Mucosa of rectum (tissue), 2 donors: ENCODE measurements around the gene EME2.
"Not testable (repeated sequence)": the region's sequence is repeated elsewhere in the genome, so short reads cannot be mapped to it uniquely, and the experiment has no call there.

ENCODE experiments used
- H3K27ac ChIP-seq, 2 donors: one replicate each; pipeline ENCODE4 v1.7.0; 2013; ENCODE audit warnings: inconsistent platforms in 2 of 2, low read depth in 2 of 2, low read length in 2 of 2
- H3K27me3 ChIP-seq, 2 donors: one replicate each; pipeline ENCODE4 v1.7.0; 2013; ENCODE audit warnings: low read length in 2 of 2; ENCODE audit not compliant: control insufficient read depth in 2 of 2, insufficient read depth in 2 of 2
- H3K36me3 ChIP-seq, 2 donors: one replicate each; pipeline ENCODE4 v1.7.0; 2013; ENCODE audit warnings: low read length in 2 of 2; ENCODE audit not compliant: control insufficient read depth in 2 of 2, insufficient read depth in 2 of 2
- H3K4me1 ChIP-seq, 2 donors: one replicate each; pipeline ENCODE4 v1.7.0; 2013; ENCODE audit warnings: low read length in 2 of 2, mild to moderate bottlenecking in 1 of 2; ENCODE audit not compliant: control insufficient read depth in 2 of 2, insufficient read depth in 2 of 2
- H3K4me3 ChIP-seq, 2 donors: one replicate each; pipeline ENCODE4 v1.7.0; 2013; ENCODE audit warnings: low read length in 2 of 2
- H3K9ac ChIP-seq, 2 donors: one replicate each; pipeline ENCODE4 v1.7.0; 2013; ENCODE audit warnings: low read length in 2 of 2, low read depth in 1 of 2, mild to moderate bottlenecking in 1 of 2
- H3K9me3 ChIP-seq, 2 donors: one replicate each; pipeline ENCODE4 v1.7.0; 2013; ENCODE audit warnings: low read length in 2 of 2; ENCODE audit not compliant: control insufficient read depth in 2 of 2
- donor health status: healthy.
- donor health status: Normal muscosa, but diverticular disease.

EME2 gene

DNA sequence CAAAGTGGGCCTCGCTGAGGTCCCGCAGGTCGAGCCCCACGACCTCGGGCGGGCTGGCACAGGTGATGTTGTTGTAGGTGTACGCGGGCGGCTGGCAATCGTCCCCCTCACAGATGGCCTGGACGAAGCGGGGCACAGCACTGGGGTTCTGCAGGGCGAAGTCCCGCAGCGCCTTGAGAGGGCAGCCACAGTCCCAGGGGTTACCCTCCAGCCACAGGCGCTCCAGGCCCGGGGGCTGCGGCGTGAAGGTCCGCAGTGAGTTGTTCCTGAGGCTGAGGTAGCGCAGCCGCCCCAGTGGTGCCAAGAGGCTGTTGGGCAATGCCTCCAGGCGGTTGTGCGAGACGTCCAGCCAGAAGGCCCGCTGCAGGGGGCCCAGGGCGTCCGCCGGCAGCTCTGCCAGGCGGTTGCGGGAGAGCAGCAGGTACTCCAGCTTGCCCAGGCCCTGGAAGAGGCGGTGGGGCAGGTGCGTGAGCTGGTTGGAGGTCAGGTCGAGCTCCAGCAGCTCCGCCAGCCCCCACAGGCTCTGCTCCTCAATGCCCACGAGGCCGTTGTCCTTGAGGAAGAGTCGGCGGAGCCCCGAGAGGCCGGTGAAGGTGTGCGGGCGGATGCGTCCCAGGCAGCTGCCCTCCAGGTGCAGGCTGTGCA lies 18.1 kb downstream of the EME2 start:
- Histone ChIP-seq H3K27ac (no peak overlapping the region), H3K27me3 (no peaks in the 10 kb centered on the region), H3K4me1 (no peaks in the 10 kb centered on the region), H3K36me3 (peaks cover 0 to 16% of the 10 kb centered on the region in 2 donors), H3K9ac (no peak overlapping the region), H3K4me3 (no peak overlapping the region), H3K9me3 (no peaks in the 10 kb centered on the region)

DNA sequence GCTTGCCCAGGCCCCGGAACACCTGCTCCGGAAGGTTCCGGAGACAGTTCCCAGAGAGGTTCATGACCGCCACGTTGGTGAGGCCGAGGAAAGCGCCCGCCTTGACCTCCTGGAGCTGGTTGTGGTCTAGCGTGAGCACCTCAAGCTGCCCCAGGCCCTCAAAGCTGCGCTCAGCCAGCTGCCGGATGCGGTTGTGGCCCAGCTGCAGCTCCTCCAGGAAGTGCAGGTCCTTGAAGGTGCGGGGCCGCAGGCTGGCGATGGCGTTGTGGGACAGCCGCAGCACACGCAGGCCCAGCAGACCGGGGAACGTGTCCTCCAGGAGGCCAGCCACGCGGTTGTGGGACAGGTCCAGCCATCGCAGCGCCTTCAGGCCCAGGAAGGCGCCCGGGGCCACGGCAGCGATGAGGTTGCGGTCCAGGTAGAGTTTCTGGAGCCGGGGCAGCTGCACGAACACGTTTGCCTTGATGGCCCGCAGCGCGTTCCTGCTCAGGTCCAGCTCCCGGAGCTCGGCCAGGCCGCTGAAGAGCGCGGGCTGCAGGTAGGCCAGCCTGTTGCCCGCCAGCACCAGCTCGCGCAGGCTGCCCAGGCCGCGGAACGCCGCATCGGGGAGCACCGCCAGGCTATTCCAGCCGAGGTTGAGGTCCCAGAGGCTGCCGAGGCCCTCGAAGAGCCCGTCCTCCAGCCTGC lies 18.8 kb downstream of the EME2 start:
- H3K4me3 ChIP-seq = no peak overlapping the region
- H3K36me3 ChIP-seq = peaks cover 0 to 14% of the 10 kb centered on the region in 2 donors
- no peaks in the 10 kb centered on the region for H3K27me3 ChIP-seq
- no peaks in the 10 kb centered on the region for H3K9me3 ChIP-seq
- no peaks in the 10 kb centered on the region for H3K4me1 ChIP-seq
- H3K9ac ChIP-seq = no peak overlapping the region
- no peak overlapping the region for H3K27ac ChIP-seq

DNA sequence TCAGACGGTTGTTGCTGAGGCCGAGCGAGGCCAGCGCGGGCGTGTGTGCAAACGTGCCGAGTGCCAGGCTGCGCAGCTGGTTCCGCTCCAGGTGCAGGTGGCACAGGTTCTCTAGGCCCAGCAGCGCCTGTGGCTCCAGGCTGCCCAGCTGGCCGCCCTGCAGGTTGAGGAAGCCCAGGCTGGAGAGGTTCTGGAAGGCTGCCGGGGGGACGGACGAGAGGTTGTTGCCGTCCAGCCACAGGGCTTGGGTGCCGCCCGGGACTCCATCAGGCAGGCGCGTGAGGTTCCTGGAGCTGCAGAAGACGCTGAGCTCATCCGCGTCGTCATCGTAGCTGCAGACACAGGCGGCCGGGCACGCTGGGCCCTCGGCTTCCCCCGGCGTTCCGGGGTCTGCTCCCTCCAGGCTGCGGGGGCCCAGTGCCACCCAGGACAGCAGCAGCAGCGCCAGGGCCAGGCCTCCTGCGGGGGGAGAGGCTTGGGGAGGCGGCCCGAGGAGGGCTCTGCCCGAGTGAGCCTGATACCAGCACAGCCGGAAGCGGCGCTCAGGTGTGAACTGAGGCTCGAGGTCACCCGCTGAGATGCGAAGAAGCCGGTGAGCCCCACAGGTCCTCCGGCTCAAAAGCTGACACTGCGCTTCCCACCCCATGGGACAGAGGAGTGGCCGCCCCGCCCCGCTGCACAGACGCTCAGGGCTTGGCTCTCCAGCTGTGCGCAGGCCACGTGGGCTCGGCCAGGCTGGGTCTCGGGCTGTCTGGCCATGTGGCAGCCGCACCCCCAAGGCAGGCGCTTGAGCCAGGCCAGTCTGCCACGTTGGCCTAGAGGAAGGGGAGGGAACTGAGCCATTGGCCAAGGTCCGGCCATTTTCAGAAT lies 19.6 kb downstream of the EME2 start:
- Histone ChIP-seq H3K36me3 (peaks cover 0 to 11% of the 10 kb centered on the region in 2 donors), H3K4me1 (no peaks in the 10 kb centered on the region), H3K9me3 (no peaks in the 10 kb centered on the region), H3K27me3 (no peaks in the 10 kb centered on the region), H3K27ac (no peak overlapping the region), H3K4me3 (no peak overlapping the region), H3K9ac (no peak overlapping the region)

DNA sequence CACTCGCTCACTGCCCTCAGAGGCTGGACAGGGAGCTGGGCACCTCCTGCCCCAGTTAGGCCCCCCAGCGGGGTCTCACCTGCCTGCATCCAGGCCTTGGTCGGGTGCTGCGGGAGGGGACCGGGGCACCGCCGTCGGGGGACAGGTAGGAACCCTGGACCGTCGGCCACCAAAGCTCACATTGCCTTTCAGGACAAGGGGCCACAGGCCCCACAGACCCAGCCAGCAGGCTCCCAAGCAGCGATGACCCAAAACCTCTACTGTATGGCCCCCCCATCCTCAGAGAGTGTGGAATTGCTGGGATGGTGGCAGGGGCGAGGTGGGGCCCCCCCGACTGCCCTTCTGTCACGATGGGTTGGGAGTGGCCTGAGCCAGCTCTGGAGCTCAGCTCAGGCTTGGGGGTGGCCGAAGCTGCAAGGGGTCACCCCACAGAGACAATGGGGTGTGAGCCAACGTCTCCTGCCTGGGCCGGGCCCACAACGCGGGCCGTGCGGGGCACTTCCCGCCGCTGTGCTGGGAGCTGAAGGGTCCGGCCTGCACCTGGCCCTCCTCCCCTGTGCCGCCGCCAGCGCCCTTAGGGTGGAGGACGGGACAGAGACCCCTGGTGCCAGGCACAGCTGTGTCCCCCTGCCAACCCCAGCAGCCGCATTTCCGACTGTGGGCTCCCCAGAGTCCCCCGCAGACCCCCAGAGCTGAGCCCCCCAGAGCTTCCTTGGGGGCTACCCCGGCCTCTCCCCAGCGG lies 20.4 kb downstream of the EME2 start:
- Histone ChIP-seq H3K4me1 (no peaks in the 10 kb centered on the region), H3K9ac (no peak overlapping the region), H3K9me3 (no peaks in the 10 kb centered on the region), H3K36me3 (peaks cover 0 to 9% of the 10 kb centered on the region in 2 donors), H3K27me3 (no peaks in the 10 kb centered on the region), H3K27ac (no peak overlapping the region), H3K4me3 (no peak overlapping the region)

GRCh38 chr16:1793578-1794220 lies 21.1 kb downstream of the EME2 start, which contains the start of gene IGFALS:
TSS of gene IGFALS (minus strand) at chr16:1793705. CDS start at chr16:1793652, 53 bp downstream.
- Histone ChIP-seq H3K27me3 (no peaks in the 10 kb centered on the region), H3K27ac (no peak within 1 kb of the TSS), H3K4me3 (no peak within 1 kb of the TSS), H3K36me3 (peaks cover 0 to 5% of the 10 kb centered on the region in 2 donors), H3K9me3 (no peaks in the 10 kb centered on the region), H3K9ac (no peak within 1 kb of the TSS), H3K4me1 (no peaks in the 10 kb centered on the region)

- no peaks in the 10 kb centered on the region for H3K27me3 ChIP-seq
- H3K4me3 ChIP-seq = no peak overlapping the region
- no peaks in the 10 kb centered on the region for H3K9me3 ChIP-seq
- H3K36me3 ChIP-seq = no peaks in the 10 kb centered on the region
- no peak overlapping the region for H3K9ac ChIP-seq
- no peak overlapping the region for H3K27ac ChIP-seq
- H3K4me1 ChIP-seq = no peaks in the 10 kb centered on the region
Measured at GRCh38 chr16:1794221-1794871, 21.7 kb downstream of the EME2 start.

DNA sequence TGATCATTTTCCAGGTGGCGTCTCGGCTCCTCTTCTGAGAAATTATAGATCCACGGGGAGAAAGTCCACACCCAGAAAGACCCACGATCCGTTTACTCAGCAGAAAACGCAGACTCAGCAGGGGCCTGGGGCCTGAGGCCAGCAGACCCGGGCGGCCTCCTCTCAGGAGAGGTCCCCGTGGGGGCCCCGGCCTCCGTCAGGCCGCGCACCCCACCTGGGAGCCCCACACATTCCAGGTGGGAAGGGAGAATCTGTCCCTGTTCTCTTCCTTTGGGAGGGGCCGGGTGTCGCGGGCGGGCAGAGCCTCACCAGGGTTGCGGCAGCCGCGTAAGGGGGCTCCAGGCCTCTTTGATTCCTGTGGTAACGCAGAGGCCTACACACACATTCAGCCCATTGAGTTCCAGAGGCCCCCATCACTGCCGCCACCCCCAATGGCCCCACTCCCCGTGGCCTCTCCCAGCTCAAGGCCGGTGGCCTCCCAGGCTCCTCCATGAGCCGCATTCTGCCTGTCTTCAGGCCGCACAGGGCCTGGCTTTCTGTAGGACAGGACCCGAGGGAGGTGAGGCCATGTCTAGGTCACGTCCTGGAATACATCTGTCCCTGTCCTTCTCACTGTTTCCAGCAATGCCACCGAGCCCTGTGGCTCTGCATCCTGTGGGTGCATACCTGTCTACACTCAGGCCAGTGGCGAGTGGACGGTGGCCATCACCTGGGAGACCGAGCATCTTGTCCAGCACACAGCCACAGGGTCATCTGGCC lies 22.5 kb downstream of the EME2 start:
- Histone ChIP-seq H3K9ac (no peak overlapping the region), H3K4me3 (no peak overlapping the region), H3K27me3 (no peaks in the 10 kb centered on the region), H3K9me3 (no peaks in the 10 kb centered on the region), H3K4me1 (no peaks in the 10 kb centered on the region), H3K27ac (no peak overlapping the region), H3K36me3 (no peaks in the 10 kb centered on the region)

- not testable (repeated sequence) for H3K27ac ChIP-seq, H3K36me3 ChIP-seq, H3K27me3 ChIP-seq, H3K4me1 ChIP-seq, H3K9me3 ChIP-seq, H3K4me3 ChIP-seq, H3K9ac ChIP-seq
Measured at GRCh38 chr16:1799263-1799662, 26.7 kb downstream of the EME2 start.

DNA sequence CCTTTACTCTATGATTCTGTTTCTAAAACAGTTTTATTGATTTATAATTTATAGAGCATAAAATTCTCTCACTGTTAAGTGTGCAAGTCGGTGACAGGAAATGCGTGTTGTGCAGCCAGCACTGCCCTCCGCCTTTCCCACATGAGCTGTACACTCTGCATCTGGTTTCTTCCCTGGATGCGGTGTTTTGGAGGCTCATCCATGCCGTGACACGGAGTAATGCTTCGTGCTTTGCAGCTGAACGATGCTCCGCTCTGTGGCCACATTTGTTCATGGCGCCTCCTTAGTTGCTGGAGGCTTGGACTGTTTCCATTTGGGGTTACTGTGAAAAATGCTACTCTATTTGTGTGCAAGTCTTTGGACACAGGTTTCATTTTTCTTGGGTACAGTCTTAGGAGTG lies 28.1 kb downstream of the EME2 start:
- Histone ChIP-seq H3K4me3 (no peak overlapping the region), H3K4me1 (no peaks in the 10 kb centered on the region)

More for the DNA sequence above, 28.1 kb downstream of the EME2 start:
- Histone ChIP-seq H3K36me3 (no peaks in the 10 kb centered on the region), H3K27ac (no peak overlapping the region), H3K27me3 (no peaks in the 10 kb centered on the region), H3K9ac (no peak overlapping the region), H3K9me3 (no peaks in the 10 kb centered on the region)
